Stomach smooth muscle (tissue), 2 donors: ENCODE measurements around the gene PUM1.
"Not testable (repeated sequence)": the region's sequence is repeated elsewhere in the genome, so short reads cannot be mapped to it uniquely, and the experiment has no call there.

Experiments
- H3K27ac ChIP-seq: one replicate; pipeline ENCODE4 v1.7.0; 2013; ENCODE audit warnings: mild to moderate bottlenecking, low read length, inconsistent platforms
- H3K27me3 ChIP-seq, 2 donors: one replicate each; pipeline ENCODE4 v1.7.0; 2013; ENCODE audit warnings: low read length in 2 of 2; ENCODE audit not compliant: insufficient read depth in 2 of 2, control insufficient read depth in 1 of 2
- H3K36me3 ChIP-seq, 2 donors: one replicate each; pipeline ENCODE4 v1.7.0; 2013; ENCODE audit warnings: low read length in 2 of 2; ENCODE audit not compliant: control insufficient read depth in 2 of 2, insufficient read depth in 2 of 2
- H3K4me1 ChIP-seq: one replicate; pipeline ENCODE4 v1.7.0; 2013; ENCODE audit warnings: low read length; ENCODE audit not compliant: control insufficient read depth, insufficient read depth
- H3K4me3 ChIP-seq, 2 donors: one replicate each; pipeline ENCODE4 v1.7.0; 2013; ENCODE audit warnings: low read length in 2 of 2
- H3K9ac ChIP-seq, 2 donors: one replicate each; pipeline ENCODE4 v1.7.0; 2013; ENCODE audit warnings: low read length in 2 of 2, mild to moderate bottlenecking in 1 of 2
- H3K9me3 ChIP-seq, 2 donors: one replicate each; pipeline ENCODE4 v1.7.0; 2013; ENCODE audit warnings: low read length in 2 of 2; ENCODE audit not compliant: control insufficient read depth in 2 of 2
- donor health status: healthy.
- donor health status: Pancreatic carcinoma.

The PUM1 gene

GRCh38 chr1:31042656-31043055 is 22.9 kb downstream of the PUM1 start:
- H3K9ac ChIP-seq = no peak overlapping the region
- H3K27ac ChIP-seq = no peak overlapping the region
- no peak overlapping the region for H3K4me3 ChIP-seq
- H3K4me1 ChIP-seq = peaks cover 4% of the 10 kb centered on the region
- H3K36me3 ChIP-seq = peaks cover 0 to 4% of the 10 kb centered on the region in 2 donors
- no peaks in the 10 kb centered on the region for H3K27me3 ChIP-seq
- H3K9me3 ChIP-seq = no peaks in the 10 kb centered on the region

GRCh38 chr1:31041529-31041928 is 24.0 kb downstream of the PUM1 start:
- Histone ChIP-seq H3K9me3 (no peaks in the 10 kb centered on the region), H3K4me1 (peaks cover 1% of the 10 kb centered on the region), H3K27ac (no peak overlapping the region), H3K9ac (no peak overlapping the region), H3K27me3 (no peaks in the 10 kb centered on the region), H3K4me3 (no peak overlapping the region), H3K36me3 (peaks cover 0 to 4% of the 10 kb centered on the region in 2 donors)

- Histone ChIP-seq H3K9me3 (no peaks in the 10 kb centered on the region), H3K27ac (no peak overlapping the region), H3K4me3 (no peak overlapping the region), H3K36me3 (peaks cover 0 to 4% of the 10 kb centered on the region in 2 donors), H3K27me3 (no peaks in the 10 kb centered on the region), H3K4me1 (no peaks in the 10 kb centered on the region), H3K9ac (no peak overlapping the region)
Observed at GRCh38 chr1:31040038-31040437, 25.5 kb downstream of the PUM1 start.

GRCh38 chr1:31038935-31039334 is 26.6 kb downstream of the PUM1 start:
- H3K9ac ChIP-seq, H3K9me3 ChIP-seq, H3K36me3 ChIP-seq, H3K4me3 ChIP-seq, H3K27ac ChIP-seq, H3K27me3 ChIP-seq, H3K4me1 ChIP-seq: not testable (repeated sequence)

- no peaks in the 10 kb centered on the region for H3K9me3 ChIP-seq
- no peaks in the 10 kb centered on the region for H3K27me3 ChIP-seq
- H3K27ac ChIP-seq = no peak overlapping the region
- H3K36me3 ChIP-seq = no peaks in the 10 kb centered on the region
- H3K4me3 ChIP-seq = no peak overlapping the region
- H3K9ac ChIP-seq = no peak overlapping the region
- H3K4me1 ChIP-seq = no peaks in the 10 kb centered on the region
Observed at GRCh38 chr1:31038360-31038759, 27.2 kb downstream of the PUM1 start.

- H3K36me3 ChIP-seq = no peaks in the 10 kb centered on the region
- H3K4me3 ChIP-seq = no peak overlapping the region
- H3K9me3 ChIP-seq = no peaks in the 10 kb centered on the region
- H3K4me1 ChIP-seq = no peaks in the 10 kb centered on the region
- no peak overlapping the region for H3K27ac ChIP-seq
- H3K9ac ChIP-seq = no peak overlapping the region
- H3K27me3 ChIP-seq = no peaks in the 10 kb centered on the region
Observed at GRCh38 chr1:31036749-31037500, 28.6 kb downstream of the PUM1 start.

GRCh38 chr1:31033598-31033997 is 31.9 kb downstream of the PUM1 start:
- Histone ChIP-seq H3K36me3 (no peaks in the 10 kb centered on the region), H3K27ac (no peak overlapping the region), H3K9me3 (no peaks in the 10 kb centered on the region), H3K9ac (no peak overlapping the region), H3K27me3 (no peaks in the 10 kb centered on the region), H3K4me1 (peaks cover 9% of the 10 kb centered on the region), H3K4me3 (no peak overlapping the region)

GRCh38 chr1:31032266-31032665 is 33.3 kb downstream of the PUM1 start:
- no peak overlapping the region for H3K27ac ChIP-seq
- H3K27me3 ChIP-seq = no peaks in the 10 kb centered on the region
- peaks cover 0 to 3% of the 10 kb centered on the region in 2 donors for H3K36me3 ChIP-seq
- H3K4me3 ChIP-seq = no peak overlapping the region
- no peak overlapping the region for H3K9ac ChIP-seq
- no peaks in the 10 kb centered on the region for H3K9me3 ChIP-seq
- H3K4me1 ChIP-seq = peaks cover 11% of the 10 kb centered on the region

- no peaks in the 10 kb centered on the region for H3K9me3 ChIP-seq
- no peaks in the 10 kb centered on the region for H3K27me3 ChIP-seq
- H3K27ac ChIP-seq = no peak overlapping the region
- no peak overlapping the region for H3K9ac ChIP-seq
- peaks cover 11% of the 10 kb centered on the region for H3K4me1 ChIP-seq
- no peak overlapping the region for H3K4me3 ChIP-seq
- H3K36me3 ChIP-seq = peaks cover 0 to 3% of the 10 kb centered on the region in 2 donors
Observed at GRCh38 chr1:31031330-31032143, 34.0 kb downstream of the PUM1 start.

- Histone ChIP-seq H3K36me3 (peaks cover 0 to 3% of the 10 kb centered on the region in 2 donors), H3K4me3 (no peak overlapping the region), H3K27ac (no peak overlapping the region), H3K9me3 (no peaks in the 10 kb centered on the region), H3K4me1 (peaks cover 14% of the 10 kb centered on the region), H3K9ac (no peak overlapping the region), H3K27me3 (no peaks in the 10 kb centered on the region)
Observed at GRCh38 chr1:31029026-31029425, 36.5 kb downstream of the PUM1 start.
